Adipocyte (in vitro differentiated cells): Measurements from ENCODE around the gene HMGB1.
A peak's percentile ranks its signal among the peaks of the same experiment; 100 is the strongest.

Experiments used
- DNase-seq: peaks from one replicate; pipeline ENCODE4 v3.0.0-alpha.2; 2015; ENCODE audit warnings: low read depth
- H3K27me3 ChIP-seq: replicated peaks from 2 replicates; pipeline ENCODE4 v1.7.0; 2013; ENCODE audit warnings: mild to moderate bottlenecking, low read length, moderate library complexity; ENCODE audit not compliant: control insufficient read depth, insufficient read depth
- H3K36me3 ChIP-seq: 2 replicates; pipeline ENCODE4 v1.7.0; 2013; ENCODE audit warnings: low read length, mild to moderate bottlenecking, moderate library complexity; ENCODE audit not compliant: control insufficient read depth, insufficient read depth, severe bottlenecking
- H3K4me1 ChIP-seq: 2 replicates; pipeline ENCODE4 v1.7.0; 2013; ENCODE audit warnings: mild to moderate bottlenecking, low read length, moderate library complexity; ENCODE audit not compliant: control insufficient read depth, insufficient read depth
- H3K4me3 ChIP-seq: 2 replicates; pipeline ENCODE4 v1.7.0; 2013; ENCODE audit warnings: mild to moderate bottlenecking, low read length, moderate library complexity
- H3K9ac ChIP-seq: 2 replicates; pipeline ENCODE4 v1.7.0; 2013; ENCODE audit warnings: mild to moderate bottlenecking, low read length, moderate library complexity
- H3K9me3 ChIP-seq: 2 replicates; pipeline ENCODE4 v1.7.0; 2013; ENCODE audit warnings: mild to moderate bottlenecking, low read length, moderate library complexity; ENCODE audit not compliant: control insufficient read depth

The HMGB1 gene

DNA sequence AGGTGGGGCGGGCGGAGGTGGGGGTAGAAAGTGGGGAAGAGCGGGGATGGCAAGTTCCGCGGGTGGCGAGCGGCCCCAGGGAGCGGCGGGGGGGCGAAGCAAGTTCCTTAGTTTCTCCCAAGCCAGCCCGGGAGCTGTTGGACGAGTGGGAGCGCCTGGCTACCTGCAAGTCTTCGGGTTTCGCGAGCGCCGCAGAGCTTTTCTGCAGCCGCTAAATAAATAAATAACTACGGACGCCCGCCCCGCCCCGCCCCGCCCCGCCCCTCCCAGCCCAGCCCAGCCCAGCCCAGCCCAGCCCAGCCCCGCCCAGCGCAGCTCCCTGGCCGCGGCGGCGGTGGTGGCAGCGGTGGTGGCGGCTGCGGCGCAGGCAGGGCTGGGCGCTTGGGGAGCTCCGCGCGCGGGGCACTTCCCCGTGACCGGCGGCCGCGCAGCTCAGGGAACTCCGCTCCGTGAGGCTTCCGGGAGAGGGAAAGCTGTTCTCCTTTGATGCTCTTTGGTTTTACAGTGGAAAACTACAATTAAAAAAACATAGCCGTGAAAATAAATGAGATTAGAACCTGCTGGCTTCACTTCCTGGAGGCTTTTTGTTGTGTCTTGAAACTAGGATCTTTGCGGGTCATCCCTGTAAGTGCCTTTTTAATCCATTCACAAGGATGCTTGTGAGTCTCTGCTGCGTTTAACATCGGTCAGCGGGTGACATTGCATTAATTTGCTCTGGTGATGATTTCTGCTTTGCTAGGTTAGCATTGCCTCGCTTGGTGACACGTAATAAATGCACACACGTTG is 43.5 kb downstream of the HMGB1 start, which contains the start of gene UBE2L5:
Gene UBE2L5, plus strand, starts transcription at position 440 of the 786 bp plus-strand sequence. CDS start 5,498 bp downstream, outside the sequence.
- Histone ChIP-seq H3K9me3 (no peaks in the 10 kb centered on the region), H3K9ac (peak within 1 kb of the TSS; percentile 91), H3K27me3 (no peaks in the 10 kb centered on the region), H3K36me3 (no peaks in the 10 kb centered on the region), H3K4me1 (peaks cover 12% of the 10 kb centered on the region), H3K4me3 (peak within 1 kb of the TSS; percentile 88)
- peak; percentile 92 for DNase-seq

- H3K4me3 ChIP-seq = peak overlapping the region; percentile 83
- peak; percentile 91 for DNase-seq
- peaks cover 12% of the 10 kb centered on the region for H3K4me1 ChIP-seq
- peak overlapping the region; percentile 89 for H3K9ac ChIP-seq
- H3K27me3 ChIP-seq = no peaks in the 10 kb centered on the region
- H3K36me3 ChIP-seq = no peaks in the 10 kb centered on the region
- H3K9me3 ChIP-seq = no peaks in the 10 kb centered on the region
Observed at GRCh38 chr13:30421093-30422053, 44.4 kb downstream of the HMGB1 start.

DNA sequence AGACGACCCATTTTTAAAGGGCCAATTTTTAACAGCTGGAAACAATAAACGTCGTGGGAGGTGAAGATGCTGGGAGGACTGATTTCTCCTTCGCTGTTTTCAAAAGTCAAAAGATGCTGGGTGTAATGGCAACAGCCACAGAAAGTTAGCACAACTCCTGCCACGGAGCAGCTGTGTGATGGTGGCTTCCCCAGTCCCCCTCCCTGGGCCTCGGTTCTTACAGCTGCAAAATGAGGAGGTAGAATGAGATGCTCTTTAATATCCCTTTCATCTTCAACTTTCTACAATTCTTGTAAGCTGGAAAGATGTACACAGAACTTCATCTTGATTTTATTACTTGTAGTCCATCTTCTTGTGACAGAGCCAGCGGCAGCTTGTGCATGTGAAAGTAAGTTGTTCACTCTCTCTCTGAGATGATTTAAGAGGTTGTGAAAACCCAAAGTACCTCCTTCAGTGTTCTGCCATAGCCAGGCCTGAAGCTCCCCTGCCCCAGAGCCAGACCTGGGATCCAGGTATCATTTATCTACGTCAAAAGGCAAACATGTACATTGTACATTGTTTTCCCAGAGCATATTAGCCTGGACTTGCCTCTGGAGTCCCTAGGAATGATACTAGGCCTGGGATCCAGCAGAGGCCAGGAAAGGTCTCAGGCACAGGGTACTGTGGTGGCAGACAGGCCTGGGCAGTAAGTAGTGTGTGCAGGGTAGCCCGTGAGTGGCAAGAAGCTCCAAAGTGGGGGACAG is 46.8 kb downstream of the HMGB1 start:
- H3K36me3 ChIP-seq = no peaks in the 10 kb centered on the region
- H3K4me3 ChIP-seq = no peak overlapping the region
- no peak overlapping the region for H3K9ac ChIP-seq
- DNase-seq = no peak
- peaks cover 12% of the 10 kb centered on the region for H3K4me1 ChIP-seq
- no peaks in the 10 kb centered on the region for H3K27me3 ChIP-seq
- no peaks in the 10 kb centered on the region for H3K9me3 ChIP-seq

DNA sequence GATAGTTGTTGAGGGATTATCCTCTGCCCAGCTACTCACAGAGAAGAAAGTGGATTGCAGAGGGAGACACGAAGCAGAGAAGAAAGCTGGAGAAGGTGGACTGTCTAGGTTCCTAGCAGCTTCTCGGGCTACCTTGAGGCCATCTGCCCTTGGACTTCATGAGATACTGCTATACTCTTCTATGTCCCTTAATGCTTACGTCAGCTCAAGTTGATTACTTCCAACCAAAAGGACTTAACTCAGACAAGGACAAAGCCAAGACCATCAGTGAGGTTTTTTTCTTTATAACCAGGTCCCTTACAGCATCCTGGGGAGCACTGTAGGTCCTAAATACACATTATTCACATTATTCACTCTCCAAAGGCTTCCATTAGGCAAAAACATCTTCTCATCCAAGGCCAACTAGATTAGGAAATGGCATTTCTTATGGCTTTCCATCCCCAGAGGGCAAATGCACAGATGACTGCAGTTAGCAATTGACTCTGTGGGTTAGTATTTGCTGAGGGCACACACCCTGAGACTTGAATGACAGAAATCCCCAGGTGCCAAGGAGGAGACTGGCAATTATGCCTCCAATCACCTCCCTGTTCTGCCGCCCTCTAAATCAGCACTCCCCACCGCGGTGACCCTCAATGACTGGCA is 47.5 kb downstream of the HMGB1 start:
- Histone ChIP-seq H3K9ac (no peak overlapping the region), H3K27me3 (no peaks in the 10 kb centered on the region), H3K36me3 (no peaks in the 10 kb centered on the region), H3K9me3 (no peaks in the 10 kb centered on the region), H3K4me3 (no peak overlapping the region), H3K4me1 (peaks cover 12% of the 10 kb centered on the region)
- DNase-seq = no peak

DNA sequence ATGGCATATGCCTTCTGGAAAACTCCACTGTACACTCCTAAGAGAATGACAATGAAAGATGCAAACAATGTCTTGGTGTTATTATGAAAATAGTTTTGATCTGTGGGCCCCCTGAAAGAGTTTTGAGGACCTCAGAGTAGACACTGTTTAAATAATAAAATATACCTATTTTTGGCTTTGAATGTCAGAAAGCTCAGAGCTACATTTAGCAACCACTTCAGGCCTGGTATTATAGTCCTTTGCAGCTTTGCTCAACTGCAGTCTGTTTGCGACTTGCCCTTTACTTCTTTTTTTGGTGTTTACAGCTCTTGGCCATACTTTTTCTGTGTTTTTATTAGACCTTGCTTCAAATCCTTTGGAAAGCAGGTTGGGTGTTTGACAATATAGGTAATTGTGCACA is 49.3 kb downstream of the HMGB1 start:
- H3K36me3 ChIP-seq = no peaks in the 10 kb centered on the region

GRCh38 chr13:30415430-30416030 is 50.2 kb downstream of the HMGB1 start:
- no peak overlapping the region for H3K9ac ChIP-seq
- no peaks in the 10 kb centered on the region for H3K27me3 ChIP-seq
- H3K36me3 ChIP-seq = no peaks in the 10 kb centered on the region
- no peak for DNase-seq
- no peaks in the 10 kb centered on the region for H3K9me3 ChIP-seq
- H3K4me3 ChIP-seq = no peak overlapping the region
- peaks cover 3% of the 10 kb centered on the region for H3K4me1 ChIP-seq

More for the DNA sequence above, 49.3 kb downstream of the HMGB1 start:
- no peaks in the 10 kb centered on the region for H3K9me3 ChIP-seq
- peaks cover 5% of the 10 kb centered on the region for H3K4me1 ChIP-seq
- DNase-seq = no peak
- no peak overlapping the region for H3K9ac ChIP-seq
- no peaks in the 10 kb centered on the region for H3K27me3 ChIP-seq
- no peak overlapping the region for H3K4me3 ChIP-seq

DNA sequence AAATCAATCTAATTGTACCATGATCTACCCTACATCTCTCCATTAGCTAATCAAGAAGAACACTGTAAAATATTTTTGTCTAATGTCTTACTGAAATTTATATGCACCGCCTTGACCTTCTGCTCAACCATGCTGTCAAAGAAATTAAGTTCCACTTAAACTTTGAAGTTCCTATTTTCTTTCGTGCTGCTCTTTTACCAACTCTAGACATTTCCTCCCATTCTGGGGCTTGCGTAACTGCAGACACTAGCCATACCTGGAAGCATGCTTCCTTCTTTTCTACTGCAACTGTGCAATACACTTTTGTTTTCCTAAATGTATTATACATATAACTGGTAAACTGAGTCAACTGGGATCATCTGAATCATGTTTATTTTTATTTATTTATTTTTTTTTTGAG is 51.9 kb downstream of the HMGB1 start:
- no peak overlapping the region for H3K9ac ChIP-seq
- no peaks in the 10 kb centered on the region for H3K27me3 ChIP-seq
- no peak for DNase-seq
- no peak overlapping the region for H3K4me3 ChIP-seq
- H3K9me3 ChIP-seq = no peaks in the 10 kb centered on the region
- no peaks in the 10 kb centered on the region for H3K36me3 ChIP-seq
- peaks cover 19% of the 10 kb centered on the region for H3K4me1 ChIP-seq

- Histone ChIP-seq H3K27me3 (no peaks in the 10 kb centered on the region), H3K9me3 (no peaks in the 10 kb centered on the region), H3K36me3 (no peaks in the 10 kb centered on the region), H3K4me1 (peaks cover 26% of the 10 kb centered on the region), H3K9ac (no peak overlapping the region), H3K4me3 (no peak overlapping the region)
- no peak for DNase-seq
Observed at GRCh38 chr13:30412346-30412745, 53.4 kb downstream of the HMGB1 start.

DNA sequence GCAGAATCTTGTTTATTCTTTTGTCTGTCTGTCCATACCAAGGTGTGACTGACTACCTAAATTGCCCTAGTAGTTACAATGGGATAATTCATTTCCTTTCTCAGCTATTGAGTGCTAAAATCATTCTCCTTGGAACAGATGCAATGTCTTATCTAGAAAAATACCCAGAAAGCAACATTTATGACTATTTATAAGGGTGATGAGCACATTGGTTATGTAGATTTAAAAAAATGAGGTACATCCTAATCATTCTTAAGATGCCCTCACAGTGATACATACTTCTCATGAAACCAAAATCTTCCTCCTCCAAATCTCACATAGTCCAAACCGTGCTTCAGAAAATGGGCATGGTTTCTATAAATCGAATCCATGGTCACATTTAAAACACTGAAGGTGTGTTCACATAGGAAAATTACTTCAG is 55.0 kb downstream of the HMGB1 start:
- Histone ChIP-seq H3K27me3 (no peaks in the 10 kb centered on the region), H3K9me3 (no peaks in the 10 kb centered on the region), H3K9ac (peak overlapping the region; percentile 88), H3K4me3 (no peak overlapping the region), H3K4me1 (peaks cover 31% of the 10 kb centered on the region), H3K36me3 (no peaks in the 10 kb centered on the region)
- DNase-seq = no peak
